HCT116 (cell line): ENCODE results near the gene NKX6-1. TPM values are rescaled to one million over a fixed set of nuclear protein-coding genes. Genes with fewer than 3 reads are reported as not detected.

Experiments used
- ATAC-seq: fragments of 200-7000 bp; cut with Tn5 transposase; 2 replicates; pipeline ENCODE4 v1.9.1; 2020; ENCODE audit warnings: mild to moderate bottlenecking, moderate library complexity
- Bru-seq: library from RNA; stranded (reverse); fragments of 400-500 nt; gene quantifications from one replicate; lab custom pipeline; 2021; lab: Mats Ljungman, UMichigan
- BruChase-seq, 2 experiments: library from RNA; stranded (reverse); fragments of 400-500 nt; gene quantifications; one replicate each; lab custom pipeline; 2021; lab: Mats Ljungman, UMichigan
- BruUV-seq: library from RNA; stranded (reverse); fragments of 400-500 nt; replicated peaks from 2 replicates; lab custom pipeline; 2021; lab: Mats Ljungman, UMichigan
- CTCF ChIA-PET: fragments of 300-600 bp; sonication (Branson Sonifier 250); formaldehyde crosslinking; loops from one replicate; lab custom pipeline; 2021; ENCODE audit warnings: antibody characterized with exemption; lab: Charles Lee
- POLR2A ChIA-PET: fragments of 300-600, 350-600 bp; sonication (Branson Sonifier 250); formaldehyde crosslinking; loops from one replicate; lab custom pipeline; 2021; ENCODE audit warnings: antibody characterized with exemption; lab: Charles Lee
- RAD21 ChIA-PET, 2 experiments: fragments of 300-600 bp; sonication (Branson Sonifier 250); formaldehyde crosslinking; loops; one replicate each; lab custom pipeline; 2023; ENCODE audit warnings: low total read pairs in 2 of 2; ENCODE audit not compliant: uncharacterized antibody in 2 of 2, unreplicated experiment in 2 of 2, low non-redundant PET in 1 of 2; lab: Charles Lee
- DNase-seq: peaks from one replicate; pipeline ENCODE4 v3.0.0-alpha.2; 2010; ENCODE audit warnings: low read depth, low spot score
- H2AFZ ChIP-seq: fragments of 200-600 bp; shearing (Covaris generic), sonication (generic); 2 replicates; pipeline ENCODE4 v1.6.1; 2017; ENCODE audit warnings: low read depth, mixed run types, mixed read lengths, antibody characterized with exemption, low read length; ENCODE audit not compliant: poor library complexity, severe bottlenecking
- H3K27ac ChIP-seq: 2 replicates; pipeline ENCODE4 v1.5.1; 2012; ENCODE audit warnings: low read depth, low read length
- H3K27me3 ChIP-seq: fragments of 200-600 bp; sonication (generic); 2 replicates; pipeline ENCODE4 v1.6.1; 2016; ENCODE audit warnings: mixed run types, low read length, mixed read lengths; ENCODE audit not compliant: insufficient read depth
- H3K36me3 ChIP-seq, 2 experiments: fragments of 200-500 bp in 1 of 2; fragments of 200-600 bp in 1 of 2; sonication (Bioruptor generic) in 1 of 2; sonication (generic) in 1 of 2; 2 replicates each; pipeline versions ENCODE4 v1.5.1 to v1.6.1; 2014 to 2016; ENCODE audit warnings: low read length in 2 of 2, inconsistent platforms in 1 of 2, mixed read lengths in 1 of 2, mixed run types in 1 of 2; ENCODE audit not compliant: insufficient read depth in 2 of 2, control insufficient read depth in 1 of 2
- H3K4me1 ChIP-seq, 2 experiments: fragments of 200-600 bp in 1 of 2; sonication (generic) in 1 of 2; 2 replicates each; pipeline versions ENCODE4 v1.5.1 to v1.6.1; 2012 to 2017; ENCODE audit warnings: low read length in 2 of 2, inconsistent platforms in 1 of 2, mild to moderate bottlenecking in 1 of 2, mixed read lengths in 1 of 2, mixed run types in 1 of 2, moderate library complexity in 1 of 2; ENCODE audit not compliant: insufficient read depth in 2 of 2, control insufficient read depth in 1 of 2
- H3K4me2 ChIP-seq: fragments of 200-600 bp; sonication (generic); 2 replicates; pipeline ENCODE4 v1.6.1; 2017; ENCODE audit warnings: mixed run types, low read length, mixed read lengths
- H3K4me3 ChIP-seq, 2 experiments: fragments of 200-600 bp in 1 of 2; sonication (generic) in 1 of 2; replicated peaks in 1 of 2; 2 replicates each; pipeline ENCODE4 v1.5.1; 2011 to 2016; ENCODE audit warnings: low read length in 2 of 2, control low read depth in 1 of 2, low read depth in 1 of 2, mild to moderate bottlenecking in 1 of 2, mixed read lengths in 1 of 2, mixed run types in 1 of 2
- H3K79me2 ChIP-seq: fragments of 200-600 bp; sonication (generic); 2 replicates; pipeline ENCODE4 v1.6.1; 2017; ENCODE audit warnings: mild to moderate bottlenecking, mixed run types, low read length, moderate library complexity, mixed read lengths; ENCODE audit not compliant: insufficient read depth
- H3K9ac ChIP-seq: fragments of 200-600 bp; sonication (generic); 2 replicates; pipeline ENCODE4 v1.6.1; 2016; ENCODE audit warnings: low read length, mixed read lengths
- H3K9me2 ChIP-seq: fragments of 200-600 bp; sonication (generic), shearing (Covaris generic); 2 replicates; pipeline ENCODE4 v1.6.1; 2017; ENCODE audit warnings: mixed run types, mild to moderate bottlenecking, moderate library complexity; ENCODE audit not compliant: insufficient read depth
- H3K9me3 ChIP-seq, 2 experiments: fragments of 200-500 bp in 1 of 2; fragments of 200-600 bp in 1 of 2; sonication (Bioruptor generic) in 1 of 2; sonication (generic) in 1 of 2; 2 replicates each; pipeline ENCODE4 v1.6.1; 2014 to 2017; ENCODE audit warnings: low read length in 2 of 2, mixed read lengths in 2 of 2, inconsistent platforms in 1 of 2, low read depth in 1 of 2, mild to moderate bottlenecking in 1 of 2, mixed run types in 1 of 2, moderate library complexity in 1 of 2; ENCODE audit not compliant: control insufficient read depth in 1 of 2, insufficient read depth in 1 of 2
- H4K20me1 ChIP-seq: fragments of 200-600 bp; sonication (generic), shearing (Covaris generic); 2 replicates; pipeline ENCODE4 v1.6.1; 2017; ENCODE audit warnings: mixed run types, mild to moderate bottlenecking, moderate library complexity; ENCODE audit not compliant: insufficient read depth
- ATF3 ChIP-seq: IDR thresholded peaks from 2 replicates; pipeline ENCODE4 v1.6.1; 2012
- EGR1 ChIP-seq: IDR thresholded peaks from 2 replicates; pipeline ENCODE4 v1.6.1; 2012; ENCODE audit warnings: low read depth
- ELF1 ChIP-seq: IDR thresholded peaks from 2 replicates; pipeline ENCODE4 v1.6.1; 2012; ENCODE audit warnings: low read depth, borderline replicate concordance
- EZH2phosphoT487 ChIP-seq: fragments of 200-600 bp; IDR thresholded peaks from 2 replicates; pipeline ENCODE4 v1.6.1; 2018; ENCODE audit warnings: antibody characterized with exemption, borderline replicate concordance
- FOSL1 ChIP-seq: IDR thresholded peaks from 2 replicates; pipeline ENCODE4 v1.6.1; 2012; ENCODE audit warnings: low read depth
- POLR2AphosphoS5 ChIP-seq: IDR thresholded peaks from 2 replicates; pipeline ENCODE4 v1.6.1; 2011; ENCODE audit warnings: mild to moderate bottlenecking, low read depth, low read length, moderate library complexity
- RAD21 ChIP-seq: IDR thresholded peaks from 2 replicates; pipeline ENCODE4 v1.6.1; 2012; ENCODE audit warnings: low read depth, mild to moderate bottlenecking
- REST ChIP-seq: IDR thresholded peaks from 2 replicates; pipeline ENCODE4 v1.6.1; 2012; ENCODE audit warnings: low read depth
- SP1 ChIP-seq: IDR thresholded peaks from 2 replicates; pipeline ENCODE4 v1.6.1; 2012; ENCODE audit warnings: low read depth
- TCF7L2 ChIP-seq: IDR thresholded peaks from 2 replicates; pipeline ENCODE4 v1.7.0; 2011; ENCODE audit warnings: borderline replicate concordance, inconsistent platforms; ENCODE audit not compliant: insufficient read depth, insufficient read length; ENCODE audit errors: extremely low read depth
- YY1 ChIP-seq: IDR thresholded peaks from 2 replicates; pipeline ENCODE4 v1.6.1; 2011; ENCODE audit warnings: low read length, low read depth, moderate library complexity, mild to moderate bottlenecking; ENCODE audit not compliant: insufficient replicate concordance; ENCODE audit errors: extremely low read depth
- ZFX ChIP-seq: fragments of 450-650 bp; IDR thresholded peaks from 2 replicates; pipeline ENCODE4 v1.6.1; 2017
- intact Hi-C: fragments of 100-400 bp; cut with micrococcal nuclease; formaldehyde crosslinking; loops from 2 replicates; pipeline ENCODE4 v1.10.0; 2022
- long read RNA-seq: library from polyadenylated mRNA; unstranded; transcript quantifications from one replicate; pipeline ENCODE4 v2.0.0, GENCODE V29; 2021; ENCODE audit not compliant: unreplicated experiment
- polyA plus RNA-seq: library from polyadenylated mRNA; unstranded; fragments of >200 nt; gene quantifications from 2 replicates; pipeline ENCODE4 v1.2.1, GENCODE V29; 2012; ENCODE audit warnings: missing spikeins
- total RNA-seq: library from RNA; stranded (reverse); gene quantifications from one replicate; pipeline ENCODE4 v1.2.1, GENCODE V29; 2021; ENCODE audit not compliant: unreplicated experiment

NKX6-1 gene
- total RNA-seq: 4.2 TPM
- 1.9 and 2.4 TPM in 2 replicates for polyA plus RNA-seq
- percentile 38 among the genes with signal in this experiment for Bru-seq, nascent RNA
- BruChase-seq, experiment 1, labeled RNA remaining after a 6-hour chase: percentile 39 among the genes with signal in this experiment
- percentile 48 among the genes with signal in this experiment for BruChase-seq, experiment 2, labeled RNA remaining after a 2-hour chase
- long read RNA-seq, transcript NKX6-1-201 (3 exons, 2,628 nt): major isoform, 5 of 11 reads
- long read RNA-seq, partial matches to known transcripts: 0 of 11 reads
- long read RNA-seq, other reads (novel, unspliced or antisense): 6 of 11 reads

DNA sequence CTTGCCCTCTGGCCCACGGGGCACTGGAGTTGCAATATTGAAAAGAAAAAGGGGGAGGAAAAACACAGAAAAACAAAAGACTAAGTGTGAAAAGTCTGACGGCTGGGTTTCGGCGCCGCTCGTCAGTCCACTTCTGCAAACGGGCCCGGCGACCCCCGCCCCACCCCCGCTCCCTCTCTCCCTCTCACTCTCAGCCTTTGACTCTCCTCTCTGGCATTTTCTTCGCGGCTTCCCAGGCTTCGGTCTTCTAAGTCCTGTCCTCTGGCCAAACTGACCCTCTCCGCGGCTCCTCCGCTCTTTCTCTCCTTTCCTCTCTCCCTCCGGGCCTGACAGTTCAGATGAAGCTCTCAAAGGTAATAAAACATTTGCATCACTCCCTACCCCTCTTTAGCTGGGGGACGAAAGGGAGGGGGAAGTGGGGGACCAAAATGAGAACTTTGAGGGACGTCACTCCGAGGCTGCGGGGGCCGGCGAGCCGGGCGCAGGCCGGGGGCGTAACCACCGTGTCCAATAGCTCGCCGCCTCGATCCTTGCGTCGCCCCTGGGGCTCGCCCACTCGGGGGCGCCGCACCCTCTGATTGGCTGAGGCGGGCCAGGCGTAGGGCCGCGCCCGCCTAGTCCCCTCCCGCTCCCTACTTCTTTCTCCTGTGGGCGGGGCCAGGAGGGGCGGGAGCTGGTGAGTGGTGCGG, at the start of gene NKX6-1:
Gene NKX6-1, minus strand, starts transcription at position 358 of the 689 bp plus-strand sequence. CDS start 1,064 bp downstream, outside the sequence.
- POLR2A ChIA-PET: interaction anchor here (0.7 to 0.8 kb wide), 2 partner anchors 10 to 614 kb away, joined by 3 read pairs; no protein-coding TSS in a partner anchor
- peak within 1 kb of the TSS; percentile 92 for H2AFZ ChIP-seq
- TF ChIP-seq SP1 (peak; percentile 75), ELF1 (no peak), POLR2AphosphoS5 (peak; percentile 48; the same call in 1 of the 2 replicates), RAD21 (no peak), TCF7L2 (no peak), EGR1 (peak; percentile 90)
- H3K4me2 ChIP-seq: peak within 1 kb of the TSS; percentile 99
- H3K4me3 ChIP-seq: peak within 1 kb of the TSS; percentile 61 to 83
- no peaks in the 10 kb centered on the region for H3K79me2 ChIP-seq
- RAD21 ChIA-PET: no interaction called here
- H3K9ac ChIP-seq: peak within 1 kb of the TSS; percentile 66
- H3K36me3 ChIP-seq: peaks cover 0 to 3% of the 10 kb centered on the region in 2 experiments; a peak in 1 of 4 replicates
- CTCF ChIA-PET: interaction anchor here (0.8 to 1.3 kb wide), 6 partner anchors 13 to 853 kb away, joined by 3 to 8 read pairs (median 4); no protein-coding TSS in a partner anchor
- BruUV-seq: TSS peak; percentile 72
- H3K9me2 ChIP-seq: no peaks in the 10 kb centered on the region
- no peaks in the 10 kb centered on the region for H4K20me1 ChIP-seq
- intact Hi-C loops: no loop called here
- peaks cover 0 to 14% of the 10 kb centered on the region in 2 experiments; a peak in 1 of 4 replicates for H3K4me1 ChIP-seq
- ATAC-seq (peak; percentile 95), DNase-seq (peak; percentile 87)
- H3K27ac ChIP-seq: peak within 1 kb of the TSS; percentile 56; the same call in 1 of the 2 replicates
- H3K27me3 ChIP-seq: no peaks in the 10 kb centered on the region
- no peaks in the 10 kb centered on the region for H3K9me3 ChIP-seq

- no peaks in the 10 kb centered on the region for H4K20me1 ChIP-seq
- H3K4me2 ChIP-seq: no peak overlapping the region
- DNase-seq (no peak), ATAC-seq (no peak)
- intact Hi-C loops: no loop called here
- no peak overlapping the region for H2AFZ ChIP-seq
- RAD21 ChIA-PET: no interaction called here
- POLR2A ChIA-PET: no interaction called here
- no peak overlapping the region for H3K27ac ChIP-seq
- CTCF ChIA-PET: no interaction called here
- TF ChIP-seq EZH2phosphoT487: no peak
- no peak for TF ChIP-seq ATF3
- TF ChIP-seq YY1: no peak
- no peak for TF ChIP-seq REST
- no peak for TF ChIP-seq TCF7L2
- TF ChIP-seq FOSL1: no peak
- no peak for TF ChIP-seq ZFX
- H3K9me2 ChIP-seq: no peaks in the 10 kb centered on the region
- H3K4me3 ChIP-seq: no peak overlapping the region
- H3K79me2 ChIP-seq: no peaks in the 10 kb centered on the region
- H3K9me3 ChIP-seq: no peaks in the 10 kb centered on the region
- no peaks in the 10 kb centered on the region for H3K36me3 ChIP-seq
- no peak overlapping the region for H3K9ac ChIP-seq
- BruUV-seq: no TSS peak
- H3K4me1 ChIP-seq: no peaks in the 10 kb centered on the region
- H3K27me3 ChIP-seq: no peaks in the 10 kb centered on the region
Measured at GRCh38 chr4:84547211-84547610, 48.1 kb upstream of the NKX6-1 start.
